HG03066 (cell line): ENCODE measurements around the gene CERS6.
"Not testable (repeated sequence)": the region's sequence is repeated elsewhere in the genome, so short reads cannot be mapped to it uniquely, and the experiment has no call there.

ENCODE experiments used
- ATAC-seq: cut with Tn5 transposase; IDR thresholded peaks from one replicate; pipeline ENCODE4 v1.9.1; 2021; ENCODE audit warnings: low read depth; ENCODE audit not compliant: unreplicated experiment

The CERS6 gene

DNA sequence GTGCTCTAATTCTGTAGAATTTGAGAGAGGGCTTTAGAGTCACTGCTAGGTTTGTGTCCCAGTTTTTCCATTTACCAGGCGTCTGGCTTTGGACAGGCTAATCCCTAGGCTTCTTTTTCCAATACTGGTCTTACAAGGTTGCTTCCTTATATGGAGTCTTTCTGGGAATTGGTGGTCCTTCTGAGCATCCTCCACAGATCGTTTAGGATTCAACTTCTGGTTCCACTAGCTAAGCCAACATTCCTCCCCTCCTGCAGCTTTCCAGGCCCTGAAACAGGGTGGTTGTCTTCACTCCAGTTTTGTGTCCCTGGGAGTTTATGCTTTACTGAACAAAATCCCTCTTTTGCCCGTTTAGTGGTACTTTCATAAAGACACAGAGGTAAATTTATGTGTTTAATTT lies 170.6 kb downstream of the CERS6 start:
- no peak for ATAC-seq

DNA sequence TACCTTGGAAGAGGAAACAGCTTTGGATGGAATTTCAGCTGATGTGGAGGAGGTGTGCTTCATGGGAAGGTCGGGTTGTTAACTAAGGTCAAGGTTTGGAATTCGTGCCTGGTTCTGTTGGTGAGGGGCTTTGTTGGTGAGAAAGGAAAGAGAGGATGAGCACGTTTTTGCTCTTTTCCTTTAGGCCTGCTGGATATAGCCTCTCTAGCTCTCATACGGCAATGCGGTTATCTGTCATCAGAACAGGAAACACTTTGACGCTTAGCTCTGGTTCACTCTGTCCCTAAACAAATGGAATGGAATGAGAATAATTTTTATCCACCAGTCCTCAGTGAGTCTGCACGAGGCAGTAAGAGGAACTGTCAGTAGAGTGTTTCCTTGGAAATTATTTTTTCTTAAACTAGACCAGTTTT lies 176.6 kb downstream of the CERS6 start:
- no peak for ATAC-seq

DNA sequence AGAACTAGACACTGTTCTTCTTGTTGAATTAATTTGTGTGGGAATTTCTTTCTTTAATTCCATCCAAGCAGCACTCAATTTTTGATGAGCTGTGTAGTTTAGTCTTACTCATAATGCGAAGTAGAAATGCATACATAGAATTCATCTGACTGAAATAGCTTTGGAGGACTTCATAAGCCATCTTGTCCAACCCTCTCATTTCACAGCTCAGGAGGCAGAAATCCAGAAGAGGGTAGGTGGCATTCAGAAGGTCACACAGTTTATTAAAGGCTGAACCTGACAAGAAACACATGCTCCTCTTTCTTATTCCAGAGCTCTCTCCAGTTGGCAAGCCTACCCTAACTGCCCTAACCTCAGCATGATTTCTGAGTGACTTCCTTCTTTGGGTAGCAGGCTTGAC lies 177.1 kb downstream of the CERS6 start:
- ATAC-seq, result no peak

DNA sequence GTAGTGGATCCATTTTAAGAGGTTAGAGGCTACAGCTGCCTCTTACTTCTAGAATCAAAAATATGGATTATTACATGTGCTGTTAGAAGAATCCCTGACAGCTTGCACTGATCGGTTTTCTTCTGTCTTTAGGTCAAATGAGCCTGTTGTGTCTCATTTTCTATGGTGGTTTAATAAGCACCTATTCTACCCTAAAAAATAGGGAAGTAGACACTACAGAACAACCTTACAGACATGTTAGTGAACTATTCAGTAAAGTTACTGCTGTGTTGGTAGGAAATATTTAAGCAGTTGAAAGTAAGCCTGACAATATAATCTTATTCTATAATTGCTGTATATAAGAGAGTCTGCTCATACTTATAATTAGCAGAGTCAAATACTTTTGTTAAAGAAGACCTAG lies 177.8 kb downstream of the CERS6 start:
- no peak for ATAC-seq

DNA sequence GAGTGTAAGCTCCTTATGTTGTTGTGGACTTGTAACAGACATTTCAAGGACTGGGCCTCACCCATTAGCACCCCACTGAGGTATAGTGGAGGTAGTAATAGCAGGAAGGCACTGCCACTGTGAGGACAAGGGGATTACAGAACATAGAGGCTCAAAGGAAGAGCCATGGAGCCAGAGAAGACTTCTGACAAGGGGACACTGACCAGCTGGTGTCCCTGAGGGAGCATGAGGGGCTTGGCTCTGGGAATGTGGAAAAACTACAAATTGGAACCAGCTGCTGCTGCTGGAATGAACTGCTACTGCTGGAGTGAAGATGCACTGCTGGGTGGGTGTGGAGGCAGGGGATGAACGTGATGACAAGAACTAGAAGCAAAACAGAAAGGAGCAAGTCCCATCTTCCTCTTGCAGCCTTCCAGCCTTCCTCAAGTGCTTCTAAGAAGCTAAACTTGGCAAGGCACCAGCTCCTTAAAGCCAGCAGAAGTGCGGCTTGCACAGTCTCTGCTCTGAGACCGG lies 179.0 kb downstream of the CERS6 start:
- ATAC-seq, result no peak

DNA sequence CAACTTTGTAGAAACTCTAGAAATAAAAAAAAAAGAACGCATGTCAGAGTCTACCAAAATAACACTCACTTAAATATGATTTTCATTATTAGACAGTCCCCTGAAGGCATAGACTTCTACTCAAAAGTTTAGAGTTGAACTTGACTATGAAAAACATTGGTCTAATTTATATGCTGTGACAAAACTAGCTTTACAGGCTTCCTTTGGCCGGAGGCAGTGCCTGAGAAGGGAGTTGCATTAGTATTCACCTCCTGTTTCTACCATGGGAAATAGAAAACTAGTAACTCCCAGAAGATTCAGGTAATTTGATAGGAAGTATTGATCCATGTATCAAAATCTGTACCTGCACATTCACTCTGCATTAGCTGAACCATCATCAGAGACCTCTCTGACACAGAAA lies 182.9 kb downstream of the CERS6 start:
- no peak for ATAC-seq

DNA sequence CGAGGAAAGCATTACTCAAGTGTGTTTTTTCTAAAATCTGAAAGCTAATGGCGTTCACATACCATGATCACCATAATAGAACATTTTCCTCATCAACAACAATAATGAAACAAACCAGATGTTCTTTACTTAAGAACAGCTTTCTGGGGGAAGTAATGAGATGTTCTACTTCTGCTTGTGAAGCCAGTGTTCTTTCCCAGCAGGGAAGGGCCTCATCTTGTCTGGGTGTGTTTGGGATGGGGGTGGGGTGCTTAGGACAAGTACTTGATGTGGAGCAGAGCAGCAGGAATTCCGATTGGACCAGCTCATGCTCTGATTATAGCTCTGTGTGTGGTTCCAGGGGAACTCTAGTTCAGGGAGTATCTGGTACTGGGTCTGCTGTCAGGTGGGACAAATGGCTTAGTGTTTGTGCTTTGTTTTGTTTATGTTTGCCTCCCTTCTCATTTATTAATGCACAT lies 183.4 kb downstream of the CERS6 start:
- no peak for ATAC-seq

DNA sequence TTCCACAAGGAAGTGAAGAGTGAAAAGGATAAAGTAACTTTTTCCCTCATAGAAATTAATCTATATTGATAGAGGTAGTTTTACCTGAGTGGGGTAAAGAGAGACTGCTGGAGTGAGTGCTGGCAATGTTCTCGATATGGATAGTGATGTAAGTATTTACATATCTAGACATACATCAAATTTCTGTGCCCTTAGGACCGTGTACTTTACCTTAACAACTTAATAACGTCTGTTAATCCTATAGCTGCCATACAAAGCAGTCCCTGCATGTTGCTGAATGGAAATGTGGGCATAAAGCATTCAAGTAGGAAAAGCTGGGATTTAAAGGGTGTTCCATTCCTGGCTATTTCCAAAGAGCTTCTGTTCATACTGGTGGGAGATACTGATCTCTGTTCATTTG lies 184.0 kb downstream of the CERS6 start:
- ATAC-seq, result no peak

DNA sequence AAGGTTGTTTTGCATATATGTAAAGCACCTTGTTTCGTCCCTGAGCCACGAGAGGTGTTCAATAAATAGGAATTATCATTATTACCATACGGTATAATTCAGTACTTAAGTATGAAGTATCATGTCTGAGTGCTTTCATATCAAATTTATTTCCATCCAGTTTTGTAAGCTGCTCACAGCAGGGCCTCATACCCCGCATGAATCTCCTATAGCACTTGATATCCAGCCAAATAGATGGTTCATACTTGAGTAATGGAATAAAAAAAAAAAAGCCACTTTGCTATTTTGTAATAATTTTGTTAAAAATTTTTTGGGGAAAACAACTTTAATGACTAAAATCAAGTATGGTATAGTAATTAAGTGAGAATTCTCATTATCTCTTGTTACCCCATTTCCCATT lies 185.6 kb downstream of the CERS6 start:
- no peak for ATAC-seq

DNA sequence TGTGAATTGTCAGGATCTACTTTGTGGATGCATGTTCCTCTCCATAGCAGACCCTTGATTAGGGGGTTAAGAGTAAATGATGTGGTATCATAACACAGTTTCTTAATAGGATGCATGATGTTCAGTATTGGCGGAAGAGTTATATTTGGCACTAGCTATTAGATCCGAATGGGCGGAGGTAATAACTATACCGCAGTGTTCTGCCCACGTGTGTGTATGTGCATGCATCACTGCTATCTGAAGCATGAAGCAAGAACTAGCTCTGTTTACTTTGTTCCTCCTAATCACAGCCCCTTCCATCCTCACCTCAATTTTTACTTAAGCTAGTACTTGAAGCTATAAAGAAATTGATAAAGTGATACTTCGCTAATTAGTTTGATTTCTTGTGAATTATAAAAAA lies 186.8 kb downstream of the CERS6 start:
- no peak for ATAC-seq

DNA sequence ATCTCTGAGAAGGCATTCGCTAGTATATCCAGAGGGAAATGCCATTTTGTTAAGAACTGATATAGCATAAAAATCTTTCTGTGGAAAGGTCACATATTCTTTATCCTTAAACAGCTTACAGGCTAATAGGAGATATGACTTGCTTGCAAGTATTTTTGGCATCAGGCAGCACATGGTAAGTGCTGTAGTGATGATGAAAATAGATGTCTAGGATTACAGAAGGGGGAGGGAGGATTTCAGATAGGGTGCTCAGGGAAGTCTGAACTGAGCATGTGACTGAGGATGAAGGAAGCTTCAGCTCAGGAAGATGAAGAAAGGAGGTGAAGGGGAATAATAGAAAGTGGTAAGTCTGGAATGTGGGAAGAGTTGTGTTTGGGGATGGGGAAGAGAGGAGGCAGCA lies 187.9 kb downstream of the CERS6 start:
- no peak for ATAC-seq

DNA sequence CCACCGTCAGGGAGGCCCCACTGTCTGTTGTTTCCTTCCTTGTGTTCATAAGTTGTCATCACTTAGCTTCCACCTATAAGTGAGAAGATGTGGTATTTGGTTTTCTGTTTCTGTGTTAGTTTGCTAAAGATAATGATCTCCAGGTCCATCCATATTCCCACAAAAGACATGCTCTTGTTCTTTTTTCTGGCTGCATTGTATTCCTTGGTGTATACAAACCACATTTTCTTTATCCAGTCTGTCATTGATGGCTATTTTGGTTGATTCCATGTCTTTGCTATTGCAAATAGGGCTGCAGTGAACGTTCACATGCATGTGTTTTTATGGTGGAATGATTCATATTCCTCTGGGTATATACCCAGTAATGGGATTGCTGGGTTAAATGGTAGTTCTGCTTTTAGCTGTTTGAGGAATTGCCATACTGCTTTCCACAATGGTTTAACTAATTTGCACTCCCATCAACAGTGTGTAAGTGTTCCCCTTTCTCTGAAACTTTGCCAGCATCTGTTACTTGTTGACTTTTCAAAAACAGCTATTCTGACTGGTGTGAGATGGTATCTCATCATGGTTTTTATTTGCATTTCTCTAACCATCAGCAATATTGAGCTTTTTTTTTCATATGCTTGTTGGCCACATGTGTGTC lies 189.7 kb downstream of the CERS6 start:
- ATAC-seq, result no peak

DNA sequence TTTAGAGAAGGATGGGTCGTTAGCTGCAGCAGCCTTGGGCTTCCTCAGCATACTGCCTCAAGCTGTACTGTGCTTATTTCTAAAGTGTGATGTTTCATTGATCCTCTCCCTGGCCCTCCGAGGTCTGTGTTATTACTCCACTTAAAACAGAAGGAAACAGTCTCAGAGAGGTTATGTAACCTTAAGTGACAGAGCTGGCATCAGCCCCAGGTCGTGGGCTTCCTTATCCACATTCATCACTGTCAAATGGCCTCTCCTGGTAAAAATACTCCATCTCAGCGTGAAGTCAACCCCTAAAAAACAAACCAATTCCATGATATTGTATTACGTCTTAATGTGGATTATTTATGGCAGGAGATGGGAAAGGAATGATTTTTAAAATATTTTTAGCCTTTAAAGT lies 193.0 kb downstream of the CERS6 start:
- no peak for ATAC-seq

DNA sequence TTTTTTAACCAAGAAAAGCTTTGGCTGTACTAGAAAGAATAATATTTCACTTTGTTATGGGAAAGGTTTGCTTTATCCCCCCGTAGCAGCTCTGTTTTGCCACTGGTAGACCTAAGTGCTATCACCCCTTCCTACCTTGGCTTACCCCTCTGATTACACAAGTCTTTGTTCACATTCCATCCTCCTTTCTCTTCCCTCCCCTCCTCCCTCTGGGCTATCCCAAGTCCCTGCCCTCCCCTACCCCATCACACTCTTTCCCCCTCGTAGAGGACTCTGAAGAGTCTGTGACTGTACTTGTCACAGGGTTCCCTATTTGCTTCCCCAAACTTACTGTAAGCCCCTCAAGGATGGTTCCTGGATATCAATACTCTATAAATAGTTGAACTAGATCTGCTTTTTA lies 193.5 kb downstream of the CERS6 start:
- no peak for ATAC-seq

DNA sequence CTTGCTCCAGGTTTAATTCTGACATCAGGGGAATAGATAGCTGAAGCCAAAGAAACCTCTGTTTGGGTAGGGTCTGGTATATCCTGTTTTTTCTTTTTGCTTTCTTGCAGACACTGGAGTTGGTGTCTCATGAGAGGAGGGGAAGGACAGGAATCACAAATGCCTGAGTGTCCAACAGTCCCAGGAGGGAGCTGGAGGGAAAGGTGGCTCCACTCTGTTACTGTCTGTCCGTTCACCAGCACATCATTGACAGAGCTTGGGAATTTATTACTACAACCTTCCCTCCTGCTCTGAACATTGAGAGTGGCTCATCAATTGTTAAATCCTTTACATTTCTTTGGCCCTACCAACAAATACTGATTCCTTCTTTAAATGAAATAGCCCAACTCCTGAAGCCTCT lies 194.1 kb downstream of the CERS6 start:
- no peak for ATAC-seq

DNA sequence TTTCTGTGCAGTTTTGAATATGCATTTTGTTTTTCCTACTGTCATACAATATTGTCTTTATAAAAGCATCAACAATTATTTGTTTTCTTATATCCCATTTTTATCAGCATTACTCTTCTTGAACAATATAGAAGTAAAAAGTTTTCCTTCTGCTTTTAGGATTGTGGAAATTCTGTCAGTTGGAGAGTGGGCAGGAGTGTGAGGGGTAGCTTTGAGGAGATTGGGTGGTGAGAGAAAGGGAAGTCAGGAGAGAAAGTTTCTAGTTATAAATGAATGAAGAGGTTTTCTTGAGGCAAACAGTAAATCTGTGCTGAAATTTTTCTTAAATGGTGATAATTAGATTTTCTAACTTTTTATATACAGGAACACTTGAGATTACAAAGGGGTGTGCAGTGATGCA lies 194.7 kb downstream of the CERS6 start:
- ATAC-seq, result no peak

DNA sequence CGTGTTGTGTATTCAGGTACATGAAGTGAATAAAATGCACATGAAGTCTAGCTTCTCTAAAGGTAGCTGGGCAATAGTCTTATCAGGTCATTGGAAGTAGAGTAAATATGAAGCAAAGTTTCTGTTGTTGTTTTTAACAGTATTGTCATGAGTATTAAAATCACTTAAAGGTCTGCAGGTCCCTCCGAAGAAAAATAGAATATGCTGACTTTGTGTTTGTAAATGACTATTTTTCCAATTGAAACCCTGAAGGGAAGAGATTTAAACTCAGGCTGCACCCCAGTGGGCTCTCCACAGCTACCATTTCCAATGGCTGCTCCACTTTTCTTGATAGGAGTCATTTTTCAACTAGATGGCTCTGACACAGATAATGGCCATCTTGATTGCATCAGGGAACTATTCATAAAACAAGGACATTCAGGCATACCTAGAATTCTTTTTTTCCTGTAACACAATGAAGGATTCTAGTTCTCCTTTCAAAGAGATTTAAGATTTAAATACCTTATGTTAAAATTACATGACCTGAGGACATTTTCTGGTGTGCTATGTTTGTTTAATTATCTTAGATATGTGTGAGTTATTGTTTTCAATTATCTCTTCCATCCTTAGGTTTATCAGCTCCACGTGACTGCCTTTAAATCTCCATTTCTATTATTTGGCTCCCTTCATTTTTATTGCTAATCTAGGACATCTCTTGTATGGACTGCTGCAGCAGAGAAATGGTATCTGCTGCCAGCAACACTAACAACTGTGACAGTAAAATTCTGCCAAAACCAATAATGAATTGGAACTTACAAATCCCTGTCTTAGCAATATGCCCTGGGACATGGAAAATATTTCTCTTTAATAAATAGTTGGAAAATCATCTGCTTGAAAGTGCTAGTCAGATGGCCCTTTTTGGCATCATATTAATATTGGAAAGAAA lies 197.2 kb downstream of the CERS6 start:
- ATAC-seq, result no peak

DNA sequence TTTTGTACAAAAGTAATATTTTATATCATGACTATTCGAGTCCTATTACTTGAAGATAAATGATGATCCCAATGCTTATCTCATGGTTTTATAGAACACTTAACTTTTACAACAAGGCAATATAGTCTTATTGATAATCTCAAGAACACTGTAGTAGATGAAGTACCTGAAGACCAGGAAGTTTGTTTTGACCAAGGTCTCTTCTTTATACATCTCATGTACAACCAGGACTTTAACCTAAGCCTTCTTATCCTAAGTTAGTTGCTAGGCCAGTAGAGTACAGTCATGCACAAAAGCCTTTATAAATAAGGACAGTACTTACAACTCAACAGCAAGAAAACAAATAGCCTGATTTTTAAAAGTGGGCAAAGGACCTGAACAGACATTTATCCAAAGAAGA lies 198.6 kb downstream of the CERS6 start:
- no peak for ATAC-seq

DNA sequence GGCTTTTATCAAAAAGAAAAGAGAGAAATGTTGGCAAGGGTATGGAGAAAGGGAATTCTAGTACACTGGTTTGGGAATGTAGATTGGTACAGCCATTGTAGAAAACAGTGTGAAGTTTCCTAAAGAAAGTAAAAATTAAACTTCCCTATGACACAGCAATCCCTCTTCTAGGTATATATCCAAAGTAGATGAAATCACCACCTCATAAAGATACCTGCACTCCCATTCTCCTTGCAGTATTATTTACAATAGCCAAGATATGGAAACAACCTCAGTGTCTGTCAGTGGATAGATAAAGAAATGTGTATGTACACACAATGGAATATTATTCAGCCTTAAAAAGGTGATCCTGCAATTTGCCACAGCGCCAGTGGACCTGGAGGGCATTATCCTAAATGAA lies 199.1 kb downstream of the CERS6 start:
- ATAC-seq, result no peak

DNA sequence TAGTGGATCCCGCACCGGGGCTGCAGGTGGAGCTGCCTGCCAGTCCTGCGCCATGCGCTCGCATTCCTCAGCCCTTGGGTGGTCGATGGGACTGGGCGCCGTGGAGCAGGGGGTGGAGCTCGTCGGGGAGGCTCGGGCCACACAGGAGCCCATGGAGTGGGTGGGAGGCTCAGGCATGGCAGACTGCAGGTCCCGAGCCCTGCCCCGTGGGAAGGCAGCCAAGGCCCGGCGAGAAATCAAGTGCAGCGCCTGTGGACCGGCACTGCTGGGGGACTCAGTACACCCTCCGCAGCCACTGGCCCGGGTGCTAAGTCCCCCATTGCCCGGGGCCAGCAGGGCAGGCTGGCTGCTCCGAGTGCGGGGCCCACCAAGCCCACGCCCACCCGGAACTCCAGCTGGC lies 201.3 kb downstream of the CERS6 start:
- not testable (repeated sequence) for ATAC-seq

DNA sequence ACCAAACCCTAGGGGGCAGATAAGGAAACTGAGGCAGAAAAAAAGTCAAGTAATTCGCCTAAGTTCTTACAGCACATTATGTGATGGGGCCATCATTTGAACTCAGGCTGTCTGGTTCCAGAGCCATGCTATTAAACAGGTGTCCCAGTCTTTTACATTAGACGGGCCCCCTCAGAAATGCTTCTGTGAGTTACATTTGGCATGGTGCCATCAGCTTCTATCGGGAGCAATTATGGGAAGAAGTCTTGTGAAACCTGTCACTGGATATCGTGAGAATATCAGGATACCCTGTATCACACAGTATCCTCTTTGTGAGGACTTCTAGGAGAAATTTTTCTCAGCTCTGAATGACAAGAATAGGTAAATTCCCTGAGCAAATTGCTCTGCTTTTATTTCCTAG lies 202.6 kb downstream of the CERS6 start:
- no peak for ATAC-seq
